ENCODE measurements around the gene GATA2. TPM values are rescaled to one million over a fixed set of nuclear protein-coding genes. Genes with fewer than 3 reads are reported as not detected.

Gene GATA2
- total RNA-seq, 6 experiments from 2014 or later: 71.0 to 97.5 (median 79.6) TPM

- peak; percentile 55 for DNase-seq
- Mint-ChIP-seq H3K9me3 (no peaks in the 10 kb centered on the region), H3K36me3 (ENCODE audit: low read depth) (peaks cover 34% of the 10 kb centered on the region), H3K27me3 (ENCODE audit: insufficient read depth) (peaks cover 7% of the 10 kb centered on the region), H3K27ac (peak overlapping the region; percentile 94), H3K4me3 (peak overlapping the region; percentile 100), H3K4me1 (ENCODE audit: low read depth) (peaks cover 20% of the 10 kb centered on the region)
- TF ChIP-seq CTCF (IDR thresholded peaks at IDR 0.05): no peak
Observed at GRCh38 chr3:128489927-128490649, 2.9 kb downstream of the GATA2 start.

GRCh38 chr3:128489674-128489926 is 3.4 kb downstream of the GATA2 start:
- DNase-seq: no peak
- Mint-ChIP-seq H3K9me3 (no peaks in the 10 kb centered on the region), H3K4me3 (peak overlapping the region; percentile 100), H3K36me3 (ENCODE audit: low read depth) (peaks cover 39% of the 10 kb centered on the region), H3K27ac (peak overlapping the region; percentile 94), H3K4me1 (ENCODE audit: low read depth) (peaks cover 24% of the 10 kb centered on the region), H3K27me3 (ENCODE audit: insufficient read depth) (peaks cover 7% of the 10 kb centered on the region)
- TF ChIP-seq CTCF (IDR thresholded peaks at IDR 0.05): no peak

GRCh38 chr3:128488991-128489673 is 3.9 kb downstream of the GATA2 start:
- no peak for TF ChIP-seq CTCF (IDR thresholded peaks at IDR 0.05)
- no peaks in the 10 kb centered on the region for H3K9me3 Mint-ChIP-seq
- peaks cover 7% of the 10 kb centered on the region for H3K27me3 Mint-ChIP-seq (ENCODE audit: insufficient read depth)
- H3K27ac Mint-ChIP-seq: peak overlapping the region; percentile 94
- H3K4me3 Mint-ChIP-seq: peak overlapping the region; percentile 100
- peaks cover 44% of the 10 kb centered on the region for H3K36me3 Mint-ChIP-seq (ENCODE audit: low read depth)
- peaks cover 25% of the 10 kb centered on the region for H3K4me1 Mint-ChIP-seq (ENCODE audit: low read depth)
- DNase-seq: peak; percentile 74

GRCh38 chr3:128488636-128488990 is 4.4 kb downstream of the GATA2 start:
- no peak for TF ChIP-seq CTCF (IDR thresholded peaks at IDR 0.05)
- Mint-ChIP-seq H3K9me3 (no peaks in the 10 kb centered on the region), H3K27me3 (ENCODE audit: insufficient read depth) (peaks cover 7% of the 10 kb centered on the region), H3K4me1 (ENCODE audit: low read depth) (peaks cover 25% of the 10 kb centered on the region), H3K4me3 (peak overlapping the region; percentile 100), H3K36me3 (ENCODE audit: low read depth) (peaks cover 49% of the 10 kb centered on the region), H3K27ac (peak overlapping the region; percentile 94)
- peak; percentile 28 for DNase-seq

GRCh38 chr3:128487813-128488635 is 5.0 kb downstream of the GATA2 start:
- Mint-ChIP-seq H3K4me3 (peak overlapping the region; percentile 100), H3K27ac (peak overlapping the region; percentile 94), H3K9me3 (no peaks in the 10 kb centered on the region), H3K27me3 (ENCODE audit: insufficient read depth) (peaks cover 11% of the 10 kb centered on the region), H3K4me1 (ENCODE audit: low read depth) (peaks cover 27% of the 10 kb centered on the region), H3K36me3 (ENCODE audit: low read depth) (peaks cover 55% of the 10 kb centered on the region)
- TF ChIP-seq CTCF (IDR thresholded peaks at IDR 0.05): no peak; the same call in 1 of the 2 replicates
- peak; percentile 94 for DNase-seq
